OCI-LY7 (cell line): ENCODE data around the gene FGD5.

Experiments
- CTCF ChIP-seq: fragments of 200-600 bp; sonication (generic); conservative IDR thresholded peaks from 2 replicates; pipeline ENCODE4 v1.5.1; 2014; ENCODE audit warnings: mild to moderate bottlenecking, antibody characterized with exemption, low read length, moderate library complexity, mixed read lengths
- EZH2phosphoT487 ChIP-seq: fragments of 200-600 bp; sonication (generic); IDR thresholded peaks from 2 replicates; pipeline ENCODE4 v1.6.1; 2018; ENCODE audit warnings: low read depth, borderline replicate concordance, mild to moderate bottlenecking, mixed run types, antibody characterized with exemption, low read length, moderate library complexity, mixed read lengths

- TF ChIP-seq CTCF (no peak), EZH2phosphoT487 (no peak)
Observed at GRCh38 chr3:14847613-14848541, 29.1 kb downstream of the FGD5 start.
